Prostate gland (tissue), 2 donors: ENCODE measurements around the gene STMN1.

Experiments
- CTCF ChIP-seq, 4 experiments: fragments of 200-600 bp in 2 of 4; fragments of 450-650 bp in 2 of 4; sonication (generic) in 2 of 4; IDR thresholded peaks; 1 replicate in 3 of 4; 2 replicates in 1 of 4; pipeline ENCODE4 v1.5.1; 2016 to 2019; ENCODE audit warnings: antibody characterized with exemption in 4 of 4, mild to moderate bottlenecking in 2 of 4, moderate library complexity in 2 of 4
- POLR2A ChIP-seq: fragments of 450-650 bp; IDR thresholded peaks from one replicate; pipeline ENCODE4 v1.6.1; 2016; ENCODE audit warnings: antibody characterized with exemption, mild to moderate bottlenecking
- POLR2AphosphoS5 ChIP-seq: sonication (generic); formaldehyde crosslinking; IDR thresholded peaks from one replicate; pipeline ENCODE4 v1.6.1; 2017; ENCODE audit warnings: antibody characterized with exemption

- no peak for TF ChIP-seq CTCF (IDR thresholded peaks at IDR 0.05)
- no peak for TF ChIP-seq POLR2A
- no peak for TF ChIP-seq POLR2AphosphoS5
Measured at GRCh38 chr1:25864434-25864833, 41.8 kb downstream of the STMN1 start.
